ENCODE data around the gene GSC2. TPM values are rescaled to one million over a fixed set of nuclear protein-coding genes. Genes with fewer than 3 reads are reported as not detected.

GSC2 gene
- total and polyA plus RNA-seq, 2 of the 8 experiments (the other 6 are each of a cell fraction or from before 2014, with no cell fraction given) = 0.17 to 0.48 TPM

GRCh38 chr22:19122752-19123492, 27.2 kb downstream of the GSC2 start:
- Histone ChIP-seq H3K4me2 (ENCODE audit: insufficient read depth in 1 of 2, low read depth in 2 of 2, low read length in 2 of 2) (peak overlapping the region; percentile 50 to 93), H3K4me3 (ENCODE audit: extremely low read depth in 1 of 4, insufficient read depth in 2 of 4, low read depth in 3 of 4, low read length in 4 of 4) (peak overlapping the region; percentile 41 to 98 (median 50)), H3K4me1 (replicated peaks in 1 of 4; ENCODE audit: control insufficient read depth in 3 of 4, insufficient read depth in 4 of 4, low read length in 3 of 4) (peaks cover 0 to 9% (median 6%) of the 10 kb centered on the region in 4 experiments; a peak in 5 of 7 replicates), H2AK5ac (ENCODE audit: low read depth, low read length) (no peak overlapping the region), H3K27ac (ENCODE audit: low read depth, low read length) (peak overlapping the region; percentile 59), H3K23ac (ENCODE audit: insufficient read length) (no peak overlapping the region), H3K18ac (ENCODE audit: extremely low read depth, low read length) (peak overlapping the region; percentile 78), H3K79me1 (ENCODE audit: low read depth, low read length) (peaks cover 19% of the 10 kb centered on the region), H3K9ac (replicated peaks in 1 of 4; ENCODE audit: extremely low read depth in 1 of 4, low read depth in 3 of 4, low read length in 3 of 4) (peak overlapping the region in 3 of 4 experiments; percentile 35 to 45 (median 36); a peak in 5 of 7 replicates), H4K5ac (ENCODE audit: insufficient read length, low read depth, low read length) (peak overlapping the region; percentile 1), H2BK5ac (ENCODE audit: low read depth, low read length) (peak overlapping the region; percentile 48; the same call in 1 of the 2 replicates), H3K14ac (ENCODE audit: insufficient read length) (no peak overlapping the region), H3K27me3 (replicated peaks in 1 of 4; ENCODE audit: control insufficient read depth in 3 of 4, extremely low read depth in 1 of 4, insufficient read depth in 3 of 4, low read length in 3 of 4) (no peaks in the 10 kb centered on the region), H3K23me2 (ENCODE audit: low read depth, low read length) (peaks cover 9% of the 10 kb centered on the region), H2BK20ac (ENCODE audit: low read length) (no peak overlapping the region), H3K4ac (replicated peaks; ENCODE audit: insufficient read length, low read depth, low read length) (peak overlapping the region; percentile 44), H2BK120ac (replicated peaks; ENCODE audit: low read depth, low read length) (no peak overlapping the region), H4K8ac (ENCODE audit: extremely low read depth, insufficient read depth, low read length) (no peak overlapping the region), H3K79me2 (ENCODE audit: control insufficient read depth in 1 of 2, insufficient read depth in 2 of 2, low read length in 2 of 2) (peaks cover 7 to 38% of the 10 kb centered on the region in 2 experiments), H2BK15ac (ENCODE audit: low read length) (peak overlapping the region; percentile 61; the same call in 1 of the 2 replicates), H2AFZ (ENCODE audit: low read length) (peak overlapping the region; percentile 72; the same call in 1 of the 2 replicates), H4K91ac (replicated peaks; ENCODE audit: insufficient read length, low read length) (peak overlapping the region; percentile 44), H3K36me3 (ENCODE audit: control insufficient read depth in 2 of 4, insufficient read depth in 4 of 4, low read length in 3 of 4) (no peaks in the 10 kb centered on the region; a peak in 2 of 8 replicates), H2BK12ac (ENCODE audit: low read depth, low read length) (peak overlapping the region; percentile 75; the same call in 1 of the 2 replicates), H4K20me1 (replicated peaks in 1 of 2; ENCODE audit: control insufficient read depth in 1 of 2, insufficient read depth in 2 of 2, low read length in 2 of 2) (peaks cover 16 to 24% of the 10 kb centered on the region in 2 experiments), H3K9me3 (ENCODE audit: insufficient read depth in 2 of 2, low read depth in 1 of 2, low read length in 1 of 2) (no peaks in the 10 kb centered on the region), H3K56ac (replicated peaks; ENCODE audit: insufficient read length, low read depth, low read length) (peak overlapping the region; percentile 32)
- FAIRE-seq (no peak), DNase-seq (ENCODE audit: low read depth in 1 of 2, low spot score in 2 of 2) (no peak)
- 21% methylated on average over 26 of the region's 27 CpGs; no CpG with 5 or more reads in 1 of the 2 experiments for WGBS, 2 experiments (ENCODE audit: extremely low coverage in 1 of 2, insufficient coverage in 1 of 2, insufficient read length in 1 of 2, insufficient replicate concordance in 2 of 2, low coverage in 1 of 2, low lambda C conversion rate in 2 of 2, missing lambda C conversion rate in 1 of 2)
- TF ChIP-seq PHF8 (conservative IDR thresholded peaks at IDR 0.05; ENCODE audit: low read depth, low read length) = peak; percentile 34
- 0 out of 2 replicates have a peak, but pooled peaks have one; percentile 2 for TF ChIP-seq POLR2AphosphoS5 (IDR thresholded peaks at IDR 0.05; ENCODE audit: low read depth, low read length)
- no peak for TF ChIP-seq TEAD4 (IDR thresholded peaks at IDR 0.05; ENCODE audit: low read depth, low read length)
- CTCF ChIA-PET (ENCODE audit: partially characterized antibody) = interaction anchor here (0.6 to 2.4 kb wide), 7 partner anchors 10 to 1195 kb away, joined by 3 to 8 read pairs (median 4); no protein-coding TSS in a partner anchor
- POLR2A ChIA-PET (ENCODE audit: partially characterized antibody) = interaction anchor here (0.5 to 3.6 kb wide), 11 partner anchors 10 to 324 kb away, joined by 3 to 21 read pairs (median 5); partner anchors contain the start of genes C22orf39 and ESS2

All from H1 (cell line).